GM18520 (cell line): ENCODE data around the gene DDX20.

Source experiments
- ATAC-seq: cut with Tn5 transposase; IDR thresholded peaks from one replicate; pipeline ENCODE4 v1.9.1; 2021; ENCODE audit not compliant: unreplicated experiment

The DDX20 gene

GRCh38 chr1:111747282-111747734, 8.4 kb upstream of the DDX20 start:
- ATAC-seq, result no peak

DNA sequence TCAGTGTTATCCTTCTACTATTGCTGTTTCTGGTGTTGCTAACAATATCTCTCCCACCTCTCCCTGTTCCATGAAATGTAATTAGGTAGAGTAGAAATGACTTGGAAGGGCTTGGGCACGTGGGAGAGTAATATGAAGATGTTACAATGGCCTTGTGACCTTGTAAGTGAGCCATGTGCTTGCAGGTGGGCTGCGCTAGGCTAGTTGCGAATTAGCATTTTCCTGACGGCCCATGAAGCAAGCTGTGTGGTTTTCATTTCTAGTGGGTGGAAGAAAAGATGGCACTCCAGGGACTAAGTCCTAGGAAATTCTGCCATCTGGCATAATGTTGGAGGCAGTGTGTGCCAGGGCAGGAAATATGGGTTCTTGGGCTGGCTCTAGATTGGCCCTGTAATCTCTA, 7.8 kb upstream of the DDX20 start:
- no peak for ATAC-seq

DNA sequence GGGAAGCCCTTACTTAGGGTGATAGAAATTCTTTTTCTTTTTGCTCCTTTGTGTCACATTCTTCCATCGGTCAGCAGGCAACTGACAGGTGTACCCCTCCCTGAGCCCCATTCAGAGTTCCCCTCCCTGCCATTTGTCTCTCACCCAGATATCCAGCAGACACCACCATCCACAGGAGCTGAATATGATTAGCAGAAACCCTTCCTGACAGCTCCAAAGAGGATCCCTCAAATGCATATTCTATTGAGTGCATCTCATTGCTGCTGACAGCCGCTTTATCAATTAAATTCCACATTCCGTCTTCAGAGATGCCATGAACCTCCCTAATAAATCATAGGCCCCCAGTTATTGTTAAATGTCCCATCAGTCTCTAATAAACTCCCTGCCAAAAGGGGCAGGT, 6.1 kb upstream of the DDX20 start:
- no peak for ATAC-seq

- no peak for ATAC-seq
Observed at GRCh38 chr1:111750856-111751255, 4.8 kb upstream of the DDX20 start.

DNA sequence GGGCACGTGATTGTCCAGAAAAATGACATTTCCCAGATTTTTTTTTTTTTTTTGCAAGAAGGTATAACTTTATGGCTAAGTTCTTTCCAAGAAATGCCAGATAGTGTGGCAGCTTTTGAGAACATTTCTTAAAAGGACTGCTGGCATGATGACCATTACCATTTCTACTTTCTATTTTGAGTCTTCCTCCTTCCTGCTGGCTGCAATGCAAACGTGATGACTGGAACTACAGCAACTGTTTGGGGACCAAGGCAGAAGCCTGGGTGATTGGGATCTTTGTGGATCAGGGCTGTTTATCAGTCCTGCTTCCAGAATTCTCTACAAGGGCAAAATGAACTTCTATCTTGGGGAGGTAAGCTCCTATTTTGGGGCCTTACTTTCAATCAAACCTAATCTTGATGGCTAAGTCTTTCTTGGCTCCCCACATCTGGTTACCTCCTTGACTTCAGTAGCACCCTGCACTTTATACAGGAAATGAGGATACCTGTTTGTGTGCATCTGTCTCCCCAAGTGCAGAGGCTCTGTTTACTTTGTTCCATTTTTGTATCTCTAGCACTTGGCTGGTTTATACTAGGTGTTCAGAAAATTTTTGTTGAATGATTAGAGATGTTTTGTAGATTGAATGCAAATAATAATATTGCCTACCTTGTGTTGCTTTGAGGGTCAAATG, 3.7 kb upstream of the DDX20 start:
- ATAC-seq, result no peak

GRCh38 chr1:111754984-111755330, 744 bp upstream of the DDX20 start:
- ATAC-seq, result no peak

- ATAC-seq, result no peak
Observed at GRCh38 chr1:111756124-111756513, 418 bp downstream of the DDX20 start.

- ATAC-seq, result no peak
Observed at GRCh38 chr1:111758373-111758772, 2.7 kb downstream of the DDX20 start.

DNA sequence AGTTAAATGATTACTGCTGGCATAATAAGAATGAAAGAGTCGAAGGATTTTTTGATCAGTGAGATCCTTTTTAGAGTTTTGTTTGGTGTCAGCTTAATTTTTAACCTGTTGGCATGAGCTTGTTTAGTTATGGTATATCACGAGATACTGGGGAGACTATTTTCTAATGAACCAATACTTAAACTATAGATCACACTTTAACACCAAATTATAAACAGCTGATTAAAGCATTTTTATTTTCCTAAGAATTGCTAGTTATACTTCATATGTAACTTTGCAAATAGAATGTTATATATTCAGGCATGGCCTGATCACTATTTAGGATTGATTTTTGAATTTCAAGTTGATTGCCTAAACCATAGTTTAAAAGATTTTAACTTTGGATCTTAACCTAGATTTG, 6.0 kb downstream of the DDX20 start:
- ATAC-seq, result no peak

GRCh38 chr1:111762332-111762731, 6.6 kb downstream of the DDX20 start:
- no peak for ATAC-seq

GRCh38 chr1:111768023-111768422, 12.3 kb downstream of the DDX20 start:
- ATAC-seq, result no peak

DNA sequence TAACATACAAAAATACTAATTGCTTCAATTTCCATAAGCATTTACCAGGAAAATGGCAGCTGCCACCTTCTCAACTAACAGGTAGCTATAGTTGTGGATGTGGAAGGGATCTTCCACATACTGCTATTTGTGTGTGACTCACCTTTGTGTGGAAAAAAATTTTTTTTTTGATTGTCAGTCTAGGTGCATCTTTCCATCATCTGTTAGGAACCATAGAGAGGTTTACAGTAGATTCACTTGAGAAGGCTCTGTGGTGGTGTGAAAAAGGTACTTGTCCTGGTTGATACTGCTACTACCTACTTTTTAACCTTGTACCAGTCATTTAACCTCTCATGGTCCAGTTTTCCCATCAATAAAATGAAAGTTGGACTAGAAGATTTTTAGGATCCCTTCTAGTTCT, 12.9 kb downstream of the DDX20 start:
- ATAC-seq, result no peak

DNA sequence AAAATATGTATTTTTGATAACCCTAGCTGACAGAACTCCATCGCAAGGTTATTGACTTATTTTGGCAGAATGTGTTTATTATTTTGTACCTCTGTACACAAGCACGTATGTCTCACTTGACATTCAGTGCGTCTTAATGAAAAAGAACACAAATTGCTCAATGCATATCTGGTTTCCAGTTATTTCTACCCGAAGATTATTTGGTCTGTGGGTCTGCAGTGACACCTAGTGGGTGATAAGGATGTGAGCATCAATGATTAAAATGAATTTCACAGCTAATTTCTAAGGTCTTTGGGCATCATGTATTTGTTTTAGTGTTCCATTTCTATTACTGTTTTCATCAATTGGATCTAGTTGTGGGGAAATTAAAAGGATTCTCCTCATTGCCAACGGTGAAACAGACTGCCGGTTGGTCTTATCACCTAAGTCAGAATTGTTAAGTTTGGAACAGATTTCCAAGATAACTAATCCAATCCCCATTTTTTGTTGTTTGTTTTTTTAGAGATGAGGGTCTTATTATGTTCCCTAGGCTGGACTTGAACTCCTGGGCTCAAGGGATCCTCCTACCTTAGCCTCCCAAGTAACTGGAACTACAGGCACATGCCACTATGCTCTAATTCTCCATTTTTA, 13.9 kb downstream of the DDX20 start:
- no peak for ATAC-seq

DNA sequence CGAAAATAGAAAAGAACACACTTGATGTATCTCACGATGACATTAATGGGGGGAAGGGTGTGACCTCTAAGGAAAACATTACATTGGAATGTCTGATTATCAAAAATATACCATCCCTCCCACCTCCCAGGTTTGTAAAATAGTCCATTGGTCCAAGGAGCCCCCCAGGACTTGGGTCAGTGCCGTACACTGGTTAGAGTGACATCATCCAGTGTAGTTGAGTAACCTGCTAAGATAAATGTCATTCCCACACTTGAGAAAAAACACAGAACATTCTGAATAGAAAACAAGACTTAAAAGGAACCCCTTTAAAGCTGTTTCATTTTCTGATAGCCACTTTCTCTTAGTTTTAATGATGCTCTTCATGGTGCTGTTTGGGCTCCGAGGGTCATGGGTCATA, 15.2 kb downstream of the DDX20 start:
- ATAC-seq, result no peak

DNA sequence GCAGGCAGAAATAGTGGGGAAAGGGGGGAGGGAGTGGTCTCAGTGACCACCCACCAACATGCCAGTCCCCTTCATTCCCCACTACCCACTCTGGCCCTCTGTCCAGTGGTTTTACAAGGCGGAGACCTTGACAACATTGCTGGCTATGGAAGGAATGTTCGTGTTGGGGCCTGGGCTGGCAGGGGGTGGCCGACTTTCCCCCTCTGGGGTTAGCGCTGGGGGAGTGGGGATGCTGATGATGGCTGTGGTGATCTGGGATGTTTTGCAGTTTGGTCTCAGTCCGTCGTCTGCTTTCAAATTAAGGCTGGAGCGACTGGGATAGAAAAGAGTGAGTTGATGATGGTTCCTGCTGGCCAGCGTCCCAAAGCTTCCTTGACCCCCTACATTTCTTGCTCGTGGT, 20.3 kb downstream of the DDX20 start:
- no peak for ATAC-seq

DNA sequence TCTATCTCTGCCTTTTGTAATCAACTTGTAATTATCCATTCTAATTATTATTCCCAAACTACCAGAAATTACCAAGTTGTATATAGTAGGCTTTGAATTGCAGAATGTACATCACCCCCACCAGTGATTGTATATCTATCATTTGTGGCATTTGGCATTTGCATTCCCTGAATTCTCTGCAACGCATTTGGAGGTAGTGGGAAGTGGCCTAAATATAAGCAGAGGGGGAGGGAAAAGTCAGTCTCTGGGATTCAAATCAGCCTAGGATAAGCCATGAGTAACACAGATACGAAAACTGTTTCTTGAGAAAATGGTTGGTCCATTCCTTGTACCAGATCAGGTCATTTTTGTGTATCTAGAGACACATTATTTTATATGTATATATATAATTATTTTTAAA, 20.7 kb downstream of the DDX20 start:
- ATAC-seq, result no peak

- no peak for ATAC-seq
Observed at GRCh38 chr1:111776861-111777260, 21.2 kb downstream of the DDX20 start.

GRCh38 chr1:111777301-111777700, 21.6 kb downstream of the DDX20 start:
- no peak for ATAC-seq

- no peak for ATAC-seq
Observed at GRCh38 chr1:111778066-111778465, 22.4 kb downstream of the DDX20 start.

GRCh38 chr1:111778541-111779051, 22.9 kb downstream of the DDX20 start:
- no peak for ATAC-seq

DNA sequence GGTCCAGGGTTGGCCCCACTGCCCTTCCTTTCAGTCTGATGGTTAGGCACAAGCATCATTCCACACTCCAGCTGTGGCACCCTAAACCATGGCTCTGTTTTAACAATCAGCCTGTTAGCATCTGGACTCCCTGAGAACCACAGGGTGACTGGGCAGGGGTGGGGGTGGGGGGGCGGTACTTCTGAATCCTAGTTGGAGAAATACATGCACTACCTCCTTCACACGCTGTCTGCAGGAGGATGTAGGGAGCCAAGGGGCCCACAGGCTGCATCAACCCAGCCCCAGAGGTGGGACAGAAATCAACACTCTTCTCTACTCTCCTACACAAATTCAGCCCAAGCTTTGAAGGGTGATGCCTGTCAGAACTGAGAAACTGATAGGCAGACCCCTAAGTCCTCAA, 23.8 kb downstream of the DDX20 start:
- no peak for ATAC-seq

DNA sequence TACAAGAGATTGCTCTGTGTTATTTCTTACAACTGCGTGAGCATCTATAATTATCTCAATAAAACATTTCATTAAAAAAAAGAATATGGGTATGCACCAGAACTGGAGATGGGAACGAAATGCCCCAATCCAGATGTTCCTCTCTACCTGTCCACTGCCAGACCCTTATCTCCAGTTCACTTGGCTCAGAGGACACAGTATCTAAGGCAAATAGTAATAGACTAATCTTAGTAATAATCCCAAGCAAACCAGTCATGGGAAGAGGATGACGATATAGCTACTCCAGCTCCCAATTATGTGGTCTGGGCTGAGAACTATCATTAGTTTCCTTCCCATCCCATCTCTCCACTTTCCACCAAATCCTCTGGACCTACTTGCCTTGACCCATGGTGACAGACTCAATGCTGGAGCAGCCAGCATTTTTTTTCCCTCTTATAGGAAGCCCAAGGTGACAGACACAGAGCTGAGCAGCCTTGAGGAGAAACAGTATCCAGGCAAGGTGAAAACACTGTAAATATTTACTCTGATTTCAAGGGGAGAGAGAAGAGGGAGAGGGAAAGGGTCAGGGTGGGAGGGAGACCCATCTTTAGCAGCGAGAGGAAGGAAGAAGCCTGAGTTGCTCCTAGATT, 28.7 kb downstream of the DDX20 start:
- no peak for ATAC-seq
